ENCODE results near the gene ARL6IP1. TPM values are rescaled to one million over a fixed set of nuclear protein-coding genes. Genes with fewer than 3 reads are reported as not detected.

ARL6IP1 gene
- total RNA-seq, 6 experiments from 2014 or later, result 103 to 160 (median 109) TPM

- Histone ChIP-seq H3K36me3 (peaks cover 5 to 11% (median 10%) of the 10 kb centered on the region in 4 donors), H3K4me1 (peaks cover 0 to 21% (median 8%) of the 10 kb centered on the region in 4 donors), H3K9me3 (no peaks in the 10 kb centered on the region), H3K27ac (no peak overlapping the region), H3K27me3 (no peaks in the 10 kb centered on the region), H3K4me3 (no peak overlapping the region)
- TF ChIP-seq POLR2A (IDR thresholded peaks at IDR 0.05), result no peak
- no peak for TF ChIP-seq CTCF (IDR thresholded peaks at IDR 0.05)
- WGBS (ENCODE audit: insufficient coverage, low coverage, low lambda C conversion rate, missing lambda C conversion rate), result 48% methylated on average over 4 of the region's 5 CpGs
- DNase-seq, result no peak
- intact Hi-C loops (cut with DNase I), result loop anchor here in 1 of 2 donors (10.0 kb wide), 1 partner anchor 161 kb away; no protein-coding TSS in a partner anchor
- no peak for ATAC-seq
Measured at GRCh38 chr16:18803569-18804462, 2.5 kb upstream of the ARL6IP1 start.

GRCh38 chr16:18802767-18803343 lies 1.5 kb upstream of the ARL6IP1 start:
- DNase-seq (no peak), ATAC-seq (no peak)
- no peak overlapping the region for H3K4me3 ChIP-seq
- no peaks in the 10 kb centered on the region for H3K9me3 ChIP-seq
- intact Hi-C loops (cut with DNase I), result loop anchor here in 1 of 2 donors (10.0 kb wide), 1 partner anchor 162 kb away; no protein-coding TSS in a partner anchor
- H3K4me1 ChIP-seq, result peaks cover 0 to 26% (median 11%) of the 10 kb centered on the region in 4 donors
- 79% methylated on average over 8 of the region's 16 CpGs for WGBS (ENCODE audit: insufficient coverage, low coverage, low lambda C conversion rate, missing lambda C conversion rate)
- no peak overlapping the region for H3K27ac ChIP-seq
- H3K36me3 ChIP-seq, result peaks cover 0 to 6% (median under 1%) of the 10 kb centered on the region in 4 donors
- H3K27me3 ChIP-seq, result no peaks in the 10 kb centered on the region
- TF ChIP-seq POLR2A (IDR thresholded peaks at IDR 0.05) (no peak), CTCF (IDR thresholded peaks at IDR 0.05) (no peak)

- TF ChIP-seq POLR2A (IDR thresholded peaks at IDR 0.05) (no peak), CTCF (IDR thresholded peaks at IDR 0.05) (no peak)
- peak in 2 of 4 donors; percentile 3 to 36 for ATAC-seq
- Histone ChIP-seq H3K27me3 (no peaks in the 10 kb centered on the region), H3K36me3 (peaks cover 0 to 14% (median 0%) of the 10 kb centered on the region in 4 donors), H3K27ac (peak overlapping the region; percentile 88 to 92 (median 91)), H3K9me3 (no peaks in the 10 kb centered on the region), H3K4me3 (peak overlapping the region; percentile 87 to 98 (median 94)), H3K4me1 (peaks cover 0 to 42% (median 19%) of the 10 kb centered on the region in 4 donors)
- DNase-seq, result peak in 2 of 3 donors; percentile 36 to 58
- intact Hi-C loops (cut with DNase I), result loop anchor here in 1 of 2 donors (10.0 kb wide), 1 partner anchor 164 kb away; no protein-coding TSS in a partner anchor
- WGBS (ENCODE audit: insufficient coverage, low coverage, low lambda C conversion rate, missing lambda C conversion rate), result 1% methylated on average over 8 of the region's 15 CpGs
Measured at GRCh38 chr16:18800775-18801144, 589 bp downstream of the ARL6IP1 start.

- peak overlapping the region; percentile 87 to 98 (median 94) for H3K4me3 ChIP-seq
- DNase-seq, result no peak
- H3K9me3 ChIP-seq, result no peaks in the 10 kb centered on the region
- intact Hi-C loops (cut with DNase I), result loop anchor here in 1 of 2 donors (10.0 kb wide), 1 partner anchor 165 kb away; no protein-coding TSS in a partner anchor
- H3K4me1 ChIP-seq, result peaks cover 0 to 42% (median 19%) of the 10 kb centered on the region in 4 donors
- WGBS (ENCODE audit: insufficient coverage, low coverage, low lambda C conversion rate, missing lambda C conversion rate), result 0% methylated on average over 8 of the region's 8 CpGs
- no peaks in the 10 kb centered on the region for H3K27me3 ChIP-seq
- H3K27ac ChIP-seq, result peak overlapping the region; percentile 88 to 92 (median 91)
- no peak for ATAC-seq
- peaks cover 0 to 18% (median 3%) of the 10 kb centered on the region in 4 donors for H3K36me3 ChIP-seq
- TF ChIP-seq POLR2A (IDR thresholded peaks at IDR 0.05) (no peak), CTCF (IDR thresholded peaks at IDR 0.05) (no peak)
Measured at GRCh38 chr16:18800293-18800692, 1.1 kb downstream of the ARL6IP1 start.

Measured in right lobe of liver (tissue), 6 donors.